GM21528 (cell line): ENCODE data around the gene LTF.
"Not testable (repeated sequence)": the region's sequence is repeated elsewhere in the genome, so short reads cannot be mapped to it uniquely, and the experiment has no call there.

Source experiments
- ATAC-seq: cut with Tn5 transposase; IDR thresholded peaks from one replicate; pipeline ENCODE4 v1.9.1; 2021; ENCODE audit warnings: mild to moderate bottlenecking, moderate library complexity; ENCODE audit not compliant: unreplicated experiment, low FRiP score

LTF gene

DNA sequence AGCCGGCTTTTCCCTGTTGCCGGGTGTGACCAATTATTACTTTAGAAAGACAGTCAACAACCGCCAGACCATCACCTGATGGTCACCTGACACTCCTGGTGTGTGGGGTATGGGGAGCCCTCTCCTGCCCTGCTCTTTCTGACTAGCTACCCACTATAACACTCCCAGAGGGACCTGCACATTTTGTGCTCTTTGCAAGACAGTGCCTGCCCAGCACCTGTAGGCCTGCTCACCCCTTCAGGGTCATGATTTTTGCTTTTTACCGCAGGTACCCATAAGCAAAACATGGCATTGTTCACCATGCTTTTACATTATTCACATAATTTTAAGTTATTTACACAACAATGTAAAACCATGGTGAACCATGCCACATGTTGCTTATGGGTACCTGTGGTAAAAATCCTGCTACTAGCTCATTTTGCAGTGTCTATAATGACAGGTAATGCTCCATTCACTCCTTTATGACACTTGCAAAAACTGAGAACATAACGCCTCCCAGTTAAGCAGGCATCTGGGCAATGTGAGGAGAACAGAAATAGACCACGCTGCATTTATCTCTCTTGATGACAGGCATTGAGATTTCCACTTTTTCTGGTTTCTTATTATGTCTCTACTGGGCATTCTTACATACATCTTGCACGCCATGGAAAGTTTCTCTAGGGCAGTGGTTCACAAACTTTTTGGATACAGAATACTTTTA, 47.7 kb downstream of the LTF start:
- ATAC-seq, result no peak

DNA sequence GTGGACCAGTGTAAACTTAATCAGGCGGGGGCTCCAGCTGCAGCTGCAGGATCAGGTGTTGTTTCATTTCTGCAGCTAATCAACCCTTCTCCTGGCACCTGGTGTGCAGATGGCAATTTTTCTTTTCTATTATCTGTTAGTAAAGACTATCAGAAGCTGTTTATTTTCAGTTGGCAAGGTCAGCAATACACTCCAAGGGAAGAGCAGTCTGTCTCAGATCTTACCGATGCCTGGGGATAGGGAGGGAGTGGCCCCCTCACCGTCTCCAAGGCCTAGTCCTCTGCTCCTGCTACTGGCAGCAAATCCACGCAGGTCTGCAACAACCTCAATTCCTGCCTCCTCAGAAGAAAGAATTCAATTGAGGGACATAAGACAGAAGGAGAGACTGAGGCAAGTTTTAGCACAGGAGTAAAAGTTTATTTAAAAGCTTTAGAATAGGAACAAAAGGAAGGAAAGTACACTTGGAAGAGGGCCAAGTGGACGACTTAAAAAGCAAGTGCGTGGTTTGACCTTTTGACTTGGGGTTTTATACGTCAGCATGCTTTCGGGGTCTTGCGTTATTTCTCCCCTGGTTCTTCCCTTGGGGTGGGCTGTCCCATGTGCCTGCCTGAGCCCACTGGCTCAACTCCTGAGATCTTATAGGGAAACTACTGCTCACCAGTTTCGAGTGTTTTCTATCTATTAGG, 48.4 kb downstream of the LTF start:
- no peak for ATAC-seq

DNA sequence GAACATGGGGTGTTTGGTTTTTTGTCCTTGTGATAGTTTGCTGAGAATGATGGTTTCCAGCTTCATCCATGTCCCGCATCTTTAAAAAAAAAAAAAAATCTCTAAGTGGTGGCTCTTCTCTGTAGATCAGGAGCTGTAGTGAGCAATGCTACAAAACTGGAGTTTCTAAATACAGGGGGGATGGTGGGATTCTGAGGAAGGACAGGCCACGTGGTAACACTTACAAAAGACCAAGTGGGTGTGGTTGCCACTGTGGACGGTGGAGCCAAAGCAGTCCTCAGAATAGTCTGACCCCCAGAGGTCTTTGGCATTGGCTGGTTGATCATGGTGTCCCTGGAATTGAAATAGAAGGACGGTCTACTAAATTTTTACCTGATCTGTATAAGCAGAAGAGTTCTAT, 50.0 kb downstream of the LTF start:
- no peak for ATAC-seq

DNA sequence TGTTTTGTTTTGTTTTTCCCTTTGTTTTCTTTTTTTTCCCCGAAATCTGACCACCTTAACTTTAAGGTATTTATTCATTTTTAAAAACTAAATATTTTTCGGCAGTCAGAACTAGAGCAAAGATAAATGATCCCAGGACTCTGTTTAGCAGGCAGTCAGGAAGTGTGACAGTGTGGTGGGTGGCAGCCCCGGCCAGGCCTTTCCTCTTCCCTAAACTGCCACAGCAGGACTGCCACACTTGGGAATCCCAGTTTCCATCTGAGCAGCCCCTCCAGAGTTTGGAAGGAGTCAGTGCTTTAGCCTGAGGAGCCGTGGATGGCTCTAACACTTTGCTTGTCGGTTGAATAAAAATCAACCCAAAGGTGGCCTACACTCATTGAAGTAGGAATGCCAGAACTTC, 50.8 kb downstream of the LTF start:
- ATAC-seq, result no peak

DNA sequence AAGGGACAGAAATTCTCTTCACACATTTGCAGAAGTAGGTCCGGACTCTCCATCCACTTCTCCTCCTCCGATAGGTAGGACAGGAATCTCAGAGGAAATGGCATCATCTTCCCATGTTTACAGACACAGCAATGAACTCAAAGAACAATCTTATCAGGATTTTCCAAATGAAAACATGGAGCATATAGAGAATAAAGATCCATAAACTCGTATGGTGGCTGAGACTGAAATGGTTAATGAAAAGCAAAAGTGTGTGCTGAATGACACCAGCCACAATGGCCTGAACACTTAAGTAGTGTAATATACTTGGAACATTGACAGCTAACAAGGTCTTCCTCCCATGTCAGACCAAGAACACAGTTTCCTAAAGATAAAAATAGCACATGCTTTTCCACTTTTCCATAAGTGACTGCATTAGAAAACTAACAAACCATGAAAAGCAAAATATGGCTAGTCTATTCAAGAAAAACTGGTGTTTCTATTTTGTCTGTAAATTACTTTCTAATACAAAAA, 51.9 kb downstream of the LTF start:
- no peak for ATAC-seq

- ATAC-seq, result no peak
These were observed 53.4 kb downstream of the LTF start for GRCh38 chr3:46411271-46411670.

DNA sequence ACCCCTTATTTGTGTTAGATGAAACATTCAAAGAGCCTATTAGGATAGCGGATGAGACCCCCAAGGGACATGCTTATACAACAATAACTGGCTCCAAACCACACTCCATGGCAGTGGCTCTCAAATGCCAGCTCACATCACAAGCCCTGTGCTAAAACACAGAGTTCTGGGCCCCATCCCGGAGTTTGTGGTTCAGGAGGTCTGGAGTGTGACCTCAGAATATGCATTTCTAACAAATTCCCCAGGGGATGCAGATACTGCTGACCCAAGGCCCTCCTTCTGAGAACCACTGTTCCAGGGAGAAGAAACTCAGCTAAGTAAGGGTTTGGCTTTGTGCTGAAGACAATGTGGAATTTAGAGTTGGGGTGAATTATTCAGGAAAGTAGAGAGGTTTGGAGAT, 54.0 kb downstream of the LTF start:
- ATAC-seq, result no peak

- no peak for ATAC-seq
These were observed 54.8 kb downstream of the LTF start for GRCh38 chr3:46409739-46410489.

DNA sequence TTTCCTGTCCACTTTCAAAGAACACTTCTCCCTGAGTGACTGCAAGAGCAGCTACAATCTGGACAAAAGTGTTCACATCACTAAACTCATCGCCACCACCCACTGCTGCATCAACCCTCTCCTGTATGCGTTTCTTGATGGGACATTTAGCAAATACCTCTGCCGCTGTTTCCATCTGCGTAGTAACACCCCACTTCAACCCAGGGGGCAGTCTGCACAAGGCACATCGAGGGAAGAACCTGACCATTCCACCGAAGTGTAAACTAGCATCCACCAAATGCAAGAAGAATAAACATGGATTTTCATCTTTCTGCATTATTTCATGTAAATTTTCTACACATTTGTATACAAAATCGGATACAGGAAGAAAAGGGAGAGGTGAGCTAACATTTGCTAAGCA, 55.9 kb downstream of the LTF start:
- ATAC-seq, result no peak

DNA sequence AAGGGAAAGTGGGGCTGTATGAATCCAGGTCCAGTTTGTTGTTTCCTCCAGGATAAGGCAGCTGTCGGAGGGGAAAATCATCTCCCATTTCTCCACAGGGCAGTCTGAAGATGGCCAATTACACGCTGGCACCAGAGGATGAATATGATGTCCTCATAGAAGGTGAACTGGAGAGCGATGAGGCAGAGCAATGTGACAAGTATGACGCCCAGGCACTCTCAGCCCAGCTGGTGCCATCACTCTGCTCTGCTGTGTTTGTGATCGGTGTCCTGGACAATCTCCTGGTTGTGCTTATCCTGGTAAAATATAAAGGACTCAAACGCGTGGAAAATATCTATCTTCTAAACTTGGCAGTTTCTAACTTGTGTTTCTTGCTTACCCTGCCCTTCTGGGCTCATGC, 56.7 kb downstream of the LTF start:
- no peak for ATAC-seq

DNA sequence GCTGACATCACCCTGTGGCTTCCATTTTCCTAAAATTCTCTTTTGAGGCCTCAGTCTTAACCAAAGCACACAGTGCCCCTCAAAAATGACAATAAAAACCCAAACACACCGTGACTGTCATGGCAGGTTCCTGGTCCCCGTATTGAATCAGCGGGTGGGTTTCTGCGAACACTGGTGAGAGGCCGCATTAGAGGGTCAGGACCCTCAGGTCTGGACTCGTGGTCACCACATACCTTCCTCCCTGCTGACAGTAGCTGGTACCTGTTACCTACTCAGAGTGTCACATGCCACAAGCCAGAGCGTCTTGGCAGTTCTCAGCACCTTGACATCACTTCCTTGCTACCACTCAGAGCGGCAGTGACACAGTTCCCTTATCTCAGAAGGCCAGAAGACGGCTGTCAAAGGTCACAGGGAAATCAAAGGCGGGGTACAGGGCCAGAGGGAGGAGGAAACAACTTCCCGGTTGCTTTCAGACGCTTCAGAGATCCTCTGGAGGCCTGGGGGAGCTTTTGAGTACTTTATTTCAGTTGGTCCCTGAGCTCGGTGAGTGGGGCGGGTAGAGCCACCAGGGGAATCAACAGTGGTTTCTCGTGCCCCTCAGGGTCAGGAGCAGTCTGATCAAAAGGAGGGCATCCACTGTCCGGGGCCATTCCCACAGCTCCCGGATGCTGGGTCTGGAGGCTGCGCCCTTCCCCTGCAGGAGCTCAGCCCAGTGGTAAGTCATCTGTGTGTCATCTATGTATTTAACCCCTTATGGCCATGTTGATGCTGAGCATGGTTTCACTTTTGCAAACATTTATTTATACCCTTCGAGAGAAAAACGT, 57.7 kb downstream of the LTF start, which contains the start of the genes CCR5AS and CCRL2:
CCR5AS (minus strand) TSS at position 279 of the 824 bp plus-strand sequence.
CCRL2 (plus strand) TSS at position 472 of the 824 bp plus-strand sequence. CDS start 821 bp downstream, outside the sequence.
- no peak for ATAC-seq

GRCh38 chr3:46406443-46406787, 58.3 kb downstream of the LTF start:
- no peak for ATAC-seq

DNA sequence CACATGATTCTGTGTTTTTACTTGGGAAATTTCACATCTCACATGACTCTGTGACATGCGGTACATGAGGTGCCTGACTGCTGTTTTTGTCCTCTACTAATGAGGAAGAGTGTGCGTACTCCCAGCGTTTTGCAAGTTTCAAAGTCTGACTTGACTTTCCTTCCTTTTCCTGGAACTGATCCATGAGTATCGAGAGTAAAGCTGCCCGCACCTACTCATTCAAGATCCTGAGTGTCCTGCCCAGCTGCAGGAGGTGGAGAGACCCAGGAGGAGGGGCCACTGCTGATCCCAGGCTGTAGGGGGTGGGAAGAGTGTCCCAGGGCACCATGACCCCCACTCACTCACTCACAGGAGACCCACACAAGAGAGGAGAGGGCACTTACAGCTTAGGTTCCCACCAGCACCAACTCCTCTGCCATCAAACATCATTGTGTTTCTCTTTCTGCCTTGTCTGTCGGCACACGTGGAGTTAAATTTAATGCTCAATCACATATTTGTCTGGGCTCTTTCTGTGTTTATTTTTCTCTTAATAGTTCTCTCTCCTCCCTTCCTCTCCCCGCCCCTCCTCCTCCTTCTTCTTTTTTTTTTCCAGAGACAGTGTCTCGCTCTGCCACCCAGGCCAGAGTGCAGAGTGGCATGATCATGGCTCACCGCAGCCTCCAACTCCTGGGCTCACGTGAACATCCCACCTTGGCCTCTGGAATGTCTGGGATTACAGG, 59.2 kb downstream of the LTF start:
- no peak for ATAC-seq

- ATAC-seq, result not testable (repeated sequence)
These were observed 61.8 kb downstream of the LTF start for GRCh38 chr3:46402902-46403301.

GRCh38 chr3:46401579-46401978, 63.1 kb downstream of the LTF start:
- no peak for ATAC-seq

DNA sequence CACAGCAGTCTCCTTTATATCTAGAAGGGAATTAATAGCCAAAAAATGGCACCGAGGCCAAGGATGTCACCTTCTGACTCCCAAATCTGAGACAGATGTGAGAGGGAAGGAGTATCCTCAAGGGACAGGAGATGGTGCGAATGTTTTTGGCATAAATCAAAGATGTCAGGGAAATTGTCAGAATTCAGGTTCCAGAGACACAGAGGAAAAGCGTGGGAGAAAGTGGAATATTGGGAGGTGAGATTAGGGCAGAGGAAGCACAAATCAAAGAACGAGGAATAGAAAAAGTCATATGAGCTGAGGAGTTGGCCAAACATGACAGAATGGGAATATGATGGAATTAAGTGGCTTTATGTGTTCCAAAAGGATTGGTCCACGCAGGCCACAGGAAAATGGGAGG, 63.9 kb downstream of the LTF start:
- ATAC-seq, result no peak

- ATAC-seq, result no peak
These were observed 64.5 kb downstream of the LTF start for GRCh38 chr3:46400000-46400734.

DNA sequence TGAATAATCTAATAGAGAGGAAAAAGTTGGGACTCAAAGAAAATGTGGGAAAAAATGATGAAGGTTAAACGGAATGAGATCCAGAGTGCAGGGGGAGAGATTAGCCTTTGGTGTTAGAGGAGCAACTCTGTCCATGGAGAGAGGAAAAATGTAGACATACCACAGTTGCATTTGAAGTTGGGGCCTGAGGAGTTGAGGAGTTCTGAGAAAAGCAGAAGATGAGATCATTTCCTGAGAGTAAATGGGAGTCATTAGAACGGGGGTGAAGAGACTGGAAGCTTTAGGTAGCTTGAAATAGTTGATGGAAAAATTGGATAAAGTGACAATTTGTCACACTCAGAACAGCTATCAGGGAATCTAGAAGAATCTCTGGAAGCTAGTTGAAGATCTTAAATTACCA, 65.1 kb downstream of the LTF start:
- ATAC-seq, result no peak

GRCh38 chr3:46399098-46399497, 65.6 kb downstream of the LTF start:
- ATAC-seq, result no peak
